ENCODE measurements around the gene KCNH1. TPM values are rescaled to one million over a fixed set of nuclear protein-coding genes. Genes with fewer than 3 reads are reported as not detected.

Gene KCNH1
- total RNA-seq, 6 experiments from 2014 or later, result 0.90 to 1.8 (median 1.5) TPM

DNA sequence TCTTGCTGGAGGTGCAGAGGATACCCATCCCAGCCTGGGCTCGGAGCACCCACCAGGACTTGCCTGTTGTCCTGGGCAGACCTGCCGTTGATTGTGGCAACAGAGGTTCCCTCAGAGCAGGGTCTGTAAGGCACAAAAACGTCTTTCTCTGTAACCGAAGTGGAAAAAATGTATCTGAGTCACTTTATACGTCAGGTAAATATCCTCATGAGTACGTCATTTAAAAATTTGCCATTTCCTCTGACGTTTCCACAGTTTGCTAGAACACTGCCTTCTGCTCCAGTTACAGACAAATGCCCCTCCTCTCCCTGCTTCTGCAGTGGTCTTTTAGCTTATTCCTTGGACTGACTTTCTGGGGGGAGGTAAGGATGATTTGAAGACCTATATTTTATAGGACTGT is 478.4 kb downstream of the KCNH1 start:
- H3K27me3 Mint-ChIP-seq (ENCODE audit: insufficient read depth), result peaks cover 2% of the 10 kb centered on the region; the same call in 1 of the 2 replicates
- no peaks in the 10 kb centered on the region for H3K4me1 Mint-ChIP-seq (ENCODE audit: low read depth)

DNA sequence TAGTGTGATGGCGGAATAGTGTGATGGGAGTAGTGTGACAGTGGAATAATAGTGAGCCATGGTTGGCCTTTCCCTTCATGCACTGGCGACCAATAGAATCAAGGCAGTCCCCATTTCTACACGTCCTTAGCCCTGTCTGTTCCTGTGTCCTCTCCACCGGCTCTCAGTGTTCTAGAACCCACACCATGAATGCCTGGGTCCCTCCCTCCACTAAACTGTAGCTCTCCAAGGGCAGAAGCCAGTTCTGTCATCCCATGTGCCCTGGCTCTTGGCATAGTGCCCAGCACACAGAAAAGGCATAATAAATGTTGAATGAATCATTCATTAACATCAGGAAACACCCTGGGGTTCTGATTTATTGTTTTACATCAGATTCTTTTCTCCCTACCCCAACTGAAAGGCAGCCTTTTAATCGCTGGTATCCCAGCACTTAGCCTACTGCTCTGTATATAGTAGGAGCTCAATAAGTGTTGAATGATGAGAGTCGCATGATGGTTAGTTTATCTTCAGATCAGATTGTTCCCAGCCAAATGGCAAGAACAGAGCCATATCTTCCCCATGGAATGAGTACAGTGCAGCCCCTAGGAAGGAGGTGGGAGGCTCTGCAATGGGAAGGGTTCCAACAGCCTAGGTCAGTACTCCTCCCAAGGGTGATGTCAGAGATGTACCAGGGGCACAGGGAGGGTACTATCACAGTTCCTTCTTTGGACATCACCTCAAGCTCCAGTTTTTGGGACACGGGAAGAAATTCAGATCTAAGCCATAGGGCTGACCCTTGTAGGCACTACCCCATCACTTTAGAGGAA is 479.6 kb downstream of the KCNH1 start:
- H3K9me3 Mint-ChIP-seq, result no peaks in the 10 kb centered on the region
- H3K27ac Mint-ChIP-seq, result no peak overlapping the region
- DNase-seq, result peak; percentile 15

More for the DNA sequence above, 478.4 kb downstream of the KCNH1 start:
- H3K27ac Mint-ChIP-seq, result no peak overlapping the region
- H3K36me3 Mint-ChIP-seq (ENCODE audit: low read depth), result peaks cover 6% of the 10 kb centered on the region; the same call in 1 of the 2 replicates
- no peaks in the 10 kb centered on the region for H3K9me3 Mint-ChIP-seq
- no peak for DNase-seq
- TF ChIP-seq, protein P1, sequence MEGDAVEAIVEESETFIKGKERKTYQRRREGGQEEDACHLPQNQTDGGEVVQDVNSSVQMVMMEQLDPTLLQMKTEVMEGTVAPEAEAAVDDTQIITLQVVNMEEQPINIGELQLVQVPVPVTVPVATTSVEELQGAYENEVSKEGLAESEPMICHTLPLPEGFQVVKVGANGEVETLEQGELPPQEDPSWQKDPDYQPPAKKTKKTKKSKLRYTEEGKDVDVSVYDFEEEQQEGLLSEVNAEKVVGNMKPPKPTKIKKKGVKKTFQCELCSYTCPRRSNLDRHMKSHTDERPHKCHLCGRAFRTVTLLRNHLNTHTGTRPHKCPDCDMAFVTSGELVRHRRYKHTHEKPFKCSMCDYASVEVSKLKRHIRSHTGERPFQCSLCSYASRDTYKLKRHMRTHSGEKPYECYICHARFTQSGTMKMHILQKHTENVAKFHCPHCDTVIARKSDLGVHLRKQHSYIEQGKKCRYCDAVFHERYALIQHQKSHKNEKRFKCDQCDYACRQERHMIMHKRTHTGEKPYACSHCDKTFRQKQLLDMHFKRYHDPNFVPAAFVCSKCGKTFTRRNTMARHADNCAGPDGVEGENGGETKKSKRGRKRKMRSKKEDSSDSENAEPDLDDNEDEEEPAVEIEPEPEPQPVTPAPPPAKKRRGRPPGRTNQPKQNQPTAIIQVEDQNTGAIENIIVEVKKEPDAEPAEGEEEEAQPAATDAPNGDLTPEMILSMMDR (IDR thresholded peaks at IDR 0.05), result no peak
- H3K4me3 Mint-ChIP-seq, result no peak overlapping the region

DNA sequence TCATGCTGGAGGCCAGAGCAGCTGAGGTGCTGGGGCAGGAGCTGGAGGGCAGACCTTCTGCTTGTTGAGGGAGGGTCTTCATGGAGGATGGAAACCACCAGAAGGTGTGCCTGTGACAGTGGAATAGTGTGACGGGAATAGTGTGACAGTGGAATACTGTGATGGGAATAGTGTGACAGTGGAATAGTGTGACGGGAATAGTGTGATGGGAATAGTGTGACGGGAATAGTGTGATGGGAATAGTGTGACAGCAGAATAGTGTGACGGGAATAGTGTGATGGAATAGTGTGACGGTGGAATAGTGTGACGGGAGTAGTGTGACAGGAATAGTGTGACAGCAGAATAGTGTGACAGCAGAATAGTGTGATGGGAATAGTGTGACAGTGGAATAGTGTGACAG is 480.2 kb downstream of the KCNH1 start:
- Mint-ChIP-seq H3K36me3 (ENCODE audit: low read depth) (peaks cover 6% of the 10 kb centered on the region; the same call in 1 of the 2 replicates), H3K27me3 (ENCODE audit: insufficient read depth) (peaks cover 2% of the 10 kb centered on the region; the same call in 1 of the 2 replicates), H3K27ac (no peak overlapping the region), H3K4me3 (no peak overlapping the region), H3K4me1 (ENCODE audit: low read depth) (no peaks in the 10 kb centered on the region), H3K9me3 (no peaks in the 10 kb centered on the region)
- no peak for DNase-seq
- TF ChIP-seq, protein P1 (IDR thresholded peaks at IDR 0.05), result no peak

More for the DNA sequence above, 479.6 kb downstream of the KCNH1 start:
- TF ChIP-seq, protein P1 (IDR thresholded peaks at IDR 0.05), result no peak
- Mint-ChIP-seq H3K4me1 (ENCODE audit: low read depth) (no peaks in the 10 kb centered on the region), H3K4me3 (no peak overlapping the region), H3K27me3 (ENCODE audit: insufficient read depth) (peaks cover 2% of the 10 kb centered on the region; the same call in 1 of the 2 replicates), H3K36me3 (ENCODE audit: low read depth) (peaks cover 6% of the 10 kb centered on the region; the same call in 1 of the 2 replicates)

DNA sequence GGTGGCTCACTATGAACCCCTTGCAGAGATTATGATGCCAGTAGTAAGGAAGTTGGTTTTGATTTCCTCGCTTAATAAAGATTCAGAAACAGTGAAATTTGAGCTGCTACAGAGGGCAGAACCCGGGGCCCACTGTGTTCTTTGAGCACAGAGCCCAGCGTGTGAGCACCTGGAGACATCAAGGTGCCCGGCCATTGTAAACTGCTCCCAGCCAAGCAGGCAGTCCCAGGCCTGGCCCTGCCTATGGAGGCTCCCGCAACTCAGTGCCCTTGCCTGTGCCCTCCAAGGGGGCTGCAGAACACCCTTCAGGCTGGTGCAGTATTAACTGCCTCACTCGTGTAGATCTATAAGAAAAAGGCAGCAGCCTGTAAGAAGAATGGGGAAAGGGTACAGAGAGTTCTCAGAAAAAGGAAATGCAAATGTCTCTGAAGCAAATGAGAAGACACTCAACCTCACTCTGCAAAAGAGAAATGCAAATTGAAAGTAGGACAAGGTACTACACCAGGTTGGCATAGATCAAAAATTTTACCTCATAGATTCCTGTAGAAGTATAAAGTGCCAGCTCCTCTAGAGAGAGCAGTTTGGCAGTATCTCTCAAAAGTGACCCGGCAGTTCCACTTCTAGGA is 481.5 kb downstream of the KCNH1 start:
- DNase-seq, result no peak
- H3K27ac Mint-ChIP-seq, result no peak overlapping the region
- H3K4me1 Mint-ChIP-seq (ENCODE audit: low read depth), result peaks cover 12% of the 10 kb centered on the region
- TF ChIP-seq, protein P1 (IDR thresholded peaks at IDR 0.05), result no peak
- H3K36me3 Mint-ChIP-seq (ENCODE audit: low read depth), result no peaks in the 10 kb centered on the region
- no peaks in the 10 kb centered on the region for H3K9me3 Mint-ChIP-seq
- no peak overlapping the region for H3K4me3 Mint-ChIP-seq
- no peaks in the 10 kb centered on the region; the same call in 1 of the 2 replicates for H3K27me3 Mint-ChIP-seq (ENCODE audit: insufficient read depth)

DNA sequence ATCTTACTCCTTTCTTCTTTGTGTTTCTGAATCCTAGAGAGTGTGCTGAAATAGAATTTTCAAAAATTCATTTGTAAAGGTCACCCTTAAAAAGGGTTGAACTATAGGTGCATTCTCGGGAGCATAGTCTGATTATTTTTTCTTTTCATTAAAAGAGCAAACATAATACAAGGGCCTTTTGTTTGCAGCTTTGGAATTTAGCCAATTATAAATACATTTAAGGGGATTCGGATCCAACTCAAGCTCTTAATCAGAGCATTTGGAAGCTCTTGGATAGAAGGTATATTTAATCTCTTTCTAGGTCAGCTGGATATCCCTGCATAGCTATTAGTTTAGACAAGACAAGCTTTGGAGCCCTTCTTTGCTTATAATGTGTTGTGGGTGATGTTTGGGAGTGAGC is 483.5 kb downstream of the KCNH1 start:
- H3K27me3 Mint-ChIP-seq (ENCODE audit: insufficient read depth), result no peaks in the 10 kb centered on the region
- TF ChIP-seq, protein P1 (IDR thresholded peaks at IDR 0.05), result no peak
- H3K4me3 Mint-ChIP-seq, result no peak overlapping the region
- H3K36me3 Mint-ChIP-seq (ENCODE audit: low read depth), result no peaks in the 10 kb centered on the region
- peaks cover 16% of the 10 kb centered on the region for H3K4me1 Mint-ChIP-seq (ENCODE audit: low read depth)
- H3K9me3 Mint-ChIP-seq, result no peaks in the 10 kb centered on the region
- H3K27ac Mint-ChIP-seq, result no peak overlapping the region
- no peak for DNase-seq

All from HFFc6 (cell line).